ENCODE results near the gene BNIP5.

- TF ChIP-seq CTCF (IDR thresholded peaks at IDR 0.05; ENCODE audit: low read depth, low read length) (no peak), EZH2phosphoT487 (IDR thresholded peaks at IDR 0.05; ENCODE audit: low read depth) (no peak)
Measured at GRCh38 chr6:36336779-36337241, at the start of gene BNIP5.
